GM23248 (cell line): ENCODE measurements around the gene FAM111A. TPM values are rescaled to one million over a fixed set of nuclear protein-coding genes. Genes with fewer than 3 reads are reported as not detected.
A peak's percentile ranks its signal among the peaks of the same experiment; 100 is the strongest.

ENCODE experiments used
- DNase-seq: peaks from one replicate; pipeline ENCODE4 v3.0.0-alpha.2; 2015
- H2AFZ ChIP-seq: fragments of 200-600 bp; sonication (generic); 2 replicates; pipeline ENCODE4 v1.6.1; 2016; ENCODE audit warnings: antibody characterized with exemption
- H3F3A ChIP-seq: fragments of 200-600 bp; sonication (generic); 2 replicates; pipeline ENCODE4 v1.6.1; 2016; ENCODE audit warnings: mild to moderate bottlenecking, antibody characterized with exemption, mixed run types; ENCODE audit not compliant: insufficient read depth
- H3K27ac ChIP-seq: fragments of 200-600 bp; sonication (generic); 2 replicates; pipeline ENCODE4 v1.5.1; 2016; ENCODE audit warnings: mild to moderate bottlenecking
- H3K27me3 ChIP-seq: fragments of 200-600 bp; sonication (generic); replicated peaks from 2 replicates; pipeline ENCODE4 v1.6.1; 2016; ENCODE audit warnings: mild to moderate bottlenecking; ENCODE audit not compliant: insufficient read depth
- H3K36me3 ChIP-seq: fragments of 200-600 bp; sonication (generic); 2 replicates; pipeline ENCODE4 v1.6.1; 2016; ENCODE audit warnings: low read depth, mild to moderate bottlenecking
- H3K4me1 ChIP-seq: fragments of 200-600 bp; sonication (generic); 2 replicates; pipeline ENCODE4 v1.6.1; 2016; ENCODE audit warnings: mild to moderate bottlenecking; ENCODE audit not compliant: insufficient read depth
- H3K4me2 ChIP-seq: fragments of 200-600 bp; sonication (generic); one replicate; pipeline ENCODE4 v1.6.1; 2016; ENCODE audit warnings: mild to moderate bottlenecking; ENCODE audit not compliant: unreplicated experiment
- H3K4me3 ChIP-seq: fragments of 200-600 bp; sonication (generic); 2 replicates; pipeline ENCODE4 v1.5.1; 2016; ENCODE audit warnings: mild to moderate bottlenecking
- H3K79me2 ChIP-seq: fragments of 200-600 bp; sonication (generic); 2 replicates; pipeline ENCODE4 v1.6.1; 2016; ENCODE audit warnings: mild to moderate bottlenecking; ENCODE audit not compliant: insufficient read depth
- H3K9ac ChIP-seq: fragments of 200-600 bp; sonication (generic); 2 replicates; pipeline ENCODE4 v1.6.1; 2016; ENCODE audit warnings: mild to moderate bottlenecking
- H3K9me2 ChIP-seq: fragments of 200-600 bp; sonication (generic); 2 replicates; pipeline ENCODE4 v1.6.1; 2016; ENCODE audit warnings: mixed run types, mild to moderate bottlenecking, moderate library complexity; ENCODE audit not compliant: insufficient read depth
- H3K9me3 ChIP-seq: fragments of 200-600 bp; sonication (generic); one replicate; pipeline ENCODE4 v1.6.1; 2017; ENCODE audit warnings: low read depth
- H4K20me1 ChIP-seq: fragments of 200-600 bp; sonication (generic); 2 replicates; pipeline ENCODE4 v1.6.0; 2016; ENCODE audit not compliant: insufficient read depth
- EZH2 ChIP-seq: fragments of 200-600 bp; sonication (generic); IDR thresholded peaks from 2 replicates; pipeline ENCODE4 v1.6.1; 2018; ENCODE audit warnings: antibody characterized with exemption, mild to moderate bottlenecking; ENCODE audit not compliant: insufficient read depth, poor library complexity, severe bottlenecking
- EZH2phosphoT487 ChIP-seq: fragments of 200-600 bp; sonication (generic); IDR thresholded peaks from 2 replicates; pipeline ENCODE4 v1.6.1; 2018; ENCODE audit warnings: antibody characterized with exemption, moderate library complexity, mild to moderate bottlenecking, low read depth; ENCODE audit not compliant: insufficient read depth
- WGBS, 2 experiments: methylation state at CpG; one replicate each; pipeline ENCODE4 v1.1.6; 2015 to 2017; ENCODE audit warnings: low lambda C conversion rate in 2 of 2, low coverage in 1 of 2; ENCODE audit errors: missing lambda C conversion rate in 2 of 2; 5-methylcytosine and 5-hydroxymethylcytosine counted together
- in situ Hi-C: fragments of 300-500 bp; cut with MboI; formaldehyde crosslinking; loops from 2 replicates; pipeline ENCODE4 v1.15.0; 2020
- polyA plus RNA-seq: library from polyadenylated mRNA; unstranded; fragments of >200 nt; fragmentation: Nextera tagmentation; extraction: Ambion mirVana; gene quantifications from 2 replicates; pipeline ENCODE4 v1.2.1, GENCODE V29; 2016
- total RNA-seq: library from RNA; depleted of rRNA; stranded (reverse); fragments of >200 nt; shearing (Covaris generic); gene quantifications from 2 replicates; pipeline ENCODE4 v1.2.3, GENCODE V29; 2014

FAM111A gene
- total and polyA plus RNA-seq, 2 experiments from 2014 or later: 31.6 to 32.3 TPM

DNA sequence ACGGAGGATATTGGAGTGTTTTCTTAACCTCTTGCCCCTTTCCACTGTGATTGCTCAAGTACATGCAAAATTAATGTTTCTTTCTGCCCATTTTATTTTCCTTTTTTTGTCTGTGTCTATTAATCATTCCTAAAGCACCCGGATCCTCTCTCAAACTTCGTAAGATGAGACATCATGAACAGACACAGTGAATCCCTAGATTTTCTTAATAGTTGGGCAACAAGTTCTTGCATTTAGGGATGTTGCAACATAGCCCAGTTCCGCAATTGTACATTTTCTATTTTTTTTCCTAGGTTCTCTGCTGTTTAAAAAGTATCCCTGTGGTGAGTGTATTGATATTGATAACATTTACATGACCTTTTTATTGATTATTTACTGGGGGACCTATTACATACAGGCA, 2.9 kb downstream of the FAM111A start:
- DNase-seq: peak; percentile 92
- 1% methylated on average over 4 of the region's 4 CpGs for WGBS, 2 experiments
- H3K27ac ChIP-seq: peak overlapping the region; percentile 90

DNA sequence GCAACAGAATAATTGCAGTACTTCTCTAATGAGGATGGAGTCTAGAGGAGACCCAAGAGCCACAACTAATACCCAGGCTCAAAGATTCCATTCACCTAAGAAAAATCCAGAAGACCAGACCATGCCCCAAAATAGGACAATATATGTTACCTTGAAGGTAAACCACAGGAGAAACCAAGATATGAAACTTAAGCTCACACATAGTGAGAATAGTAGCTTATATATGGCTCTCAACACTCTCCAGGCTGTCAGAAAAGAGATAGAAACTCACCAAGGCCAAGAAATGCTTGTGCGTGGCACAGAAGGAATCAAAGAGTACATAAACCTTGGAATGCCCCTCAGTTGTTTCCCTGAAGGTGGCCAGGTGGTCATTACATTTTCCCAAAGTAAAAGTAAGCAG, 9.1 kb downstream of the FAM111A start:
- in situ Hi-C loops: no loop called here
- peaks cover 19% of the 10 kb centered on the region for H3K36me3 ChIP-seq
- H4K20me1 ChIP-seq: no peaks in the 10 kb centered on the region
- no peaks in the 10 kb centered on the region for H3K9me2 ChIP-seq
- H3K4me3 ChIP-seq: no peak overlapping the region
- H3K4me2 ChIP-seq: no peak overlapping the region
- no peak overlapping the region for H3K27ac ChIP-seq
- no peak overlapping the region for H3K9ac ChIP-seq
- H3K27me3 ChIP-seq: no peaks in the 10 kb centered on the region
- H2AFZ ChIP-seq: no peak overlapping the region
- no peaks in the 10 kb centered on the region for H3K4me1 ChIP-seq
- no peak for DNase-seq
- H3F3A ChIP-seq: no peaks in the 10 kb centered on the region
- no peak for TF ChIP-seq EZH2
- no peak for TF ChIP-seq EZH2phosphoT487
- 96% methylated on average over 1 of the region's 1 CpG for WGBS, 2 experiments
- no peaks in the 10 kb centered on the region for H3K9me3 ChIP-seq
- peaks cover 5% of the 10 kb centered on the region for H3K79me2 ChIP-seq

More for the DNA sequence above, 2.9 kb downstream of the FAM111A start:
- peak overlapping the region; percentile 93 for H3K9ac ChIP-seq
- no peaks in the 10 kb centered on the region for H3K9me3 ChIP-seq
- H3K9me2 ChIP-seq: no peaks in the 10 kb centered on the region
- H3K27me3 ChIP-seq: no peaks in the 10 kb centered on the region
- H3F3A ChIP-seq: peaks cover 46% of the 10 kb centered on the region
- peak overlapping the region; percentile 99 for H3K4me2 ChIP-seq
- H3K36me3 ChIP-seq: peaks cover 8% of the 10 kb centered on the region; the same call in 1 of the 2 replicates
- H3K4me3 ChIP-seq: peak overlapping the region; percentile 99
- peak overlapping the region; percentile 96; the same call in 1 of the 2 replicates for H2AFZ ChIP-seq
- TF ChIP-seq EZH2phosphoT487: no peak
- no peak for TF ChIP-seq EZH2
- peaks cover 20% of the 10 kb centered on the region for H3K4me1 ChIP-seq
- H3K79me2 ChIP-seq: peaks cover 37% of the 10 kb centered on the region
- H4K20me1 ChIP-seq: no peaks in the 10 kb centered on the region
- in situ Hi-C loops: no loop called here

DNA sequence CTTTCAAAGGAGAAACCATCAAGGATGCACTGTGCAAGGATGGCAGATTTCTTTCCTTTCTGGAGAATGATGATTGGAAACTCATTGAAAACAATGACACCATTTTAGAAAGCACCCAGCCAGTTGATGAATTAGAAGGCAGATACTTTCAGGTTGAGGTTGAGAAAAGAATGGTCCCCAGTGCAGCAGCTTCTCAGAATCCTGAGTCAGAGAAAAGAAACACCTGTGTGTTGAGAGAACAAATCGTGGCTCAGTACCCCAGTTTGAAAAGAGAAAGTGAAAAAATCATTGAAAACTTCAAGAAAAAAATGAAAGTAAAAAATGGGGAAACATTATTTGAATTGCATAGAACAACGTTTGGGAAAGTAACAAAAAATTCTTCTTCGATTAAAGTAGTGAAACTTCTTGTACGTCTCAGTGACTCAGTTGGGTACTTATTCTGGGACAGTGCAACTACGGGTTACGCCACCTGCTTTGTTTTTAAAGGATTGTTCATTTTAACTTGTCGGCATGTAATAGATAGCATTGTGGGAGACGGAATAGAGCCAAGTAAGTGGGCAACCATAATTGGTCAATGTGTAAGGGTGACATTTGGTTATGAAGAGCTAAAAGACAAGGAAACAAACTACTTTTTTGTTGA, 9.8 kb downstream of the FAM111A start:
- H3K9ac ChIP-seq: no peak overlapping the region
- H3K27ac ChIP-seq: no peak overlapping the region
- no peak overlapping the region for H3K4me3 ChIP-seq
- 93 to 95% methylated on average over 8 of the region's 8 CpGs for WGBS, 2 experiments
- H4K20me1 ChIP-seq: no peaks in the 10 kb centered on the region
- H3K4me2 ChIP-seq: no peak overlapping the region
- TF ChIP-seq EZH2phosphoT487: no peak
- no peak for TF ChIP-seq EZH2
- H3K27me3 ChIP-seq: no peaks in the 10 kb centered on the region
- no peaks in the 10 kb centered on the region for H3F3A ChIP-seq
- no peak overlapping the region for H2AFZ ChIP-seq
- DNase-seq: no peak
- no peaks in the 10 kb centered on the region for H3K9me2 ChIP-seq
- in situ Hi-C loops: no loop called here
- no peaks in the 10 kb centered on the region; the same call in 1 of the 2 replicates for H3K79me2 ChIP-seq
- H3K36me3 ChIP-seq: peaks cover 19% of the 10 kb centered on the region
- H3K4me1 ChIP-seq: no peaks in the 10 kb centered on the region
- H3K9me3 ChIP-seq: no peaks in the 10 kb centered on the region

DNA sequence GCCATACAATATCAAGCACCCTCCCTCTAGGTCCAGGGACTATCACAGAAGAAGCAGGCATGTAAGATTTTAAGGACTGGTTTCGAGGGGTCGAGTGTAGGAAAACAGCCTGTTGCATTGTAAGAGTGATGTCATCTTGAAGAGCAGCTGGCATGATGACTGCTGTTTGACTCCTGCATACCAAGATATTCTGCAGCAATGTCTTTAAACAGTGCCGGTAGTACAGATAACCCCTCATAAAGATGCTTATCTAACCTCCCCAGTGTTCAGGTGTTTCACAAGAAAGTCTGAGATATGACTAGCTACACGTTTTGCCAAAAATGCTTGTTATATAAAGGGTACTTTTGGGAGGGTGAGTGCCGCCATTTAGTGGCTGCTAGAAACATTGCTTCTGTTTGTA, 12.0 kb downstream of the FAM111A start:
- peaks cover 10% of the 10 kb centered on the region; the same call in 1 of the 2 replicates for H3K36me3 ChIP-seq
- no peak overlapping the region for H3K4me3 ChIP-seq
- H3K9ac ChIP-seq: no peak overlapping the region
- no peaks in the 10 kb centered on the region for H3K79me2 ChIP-seq
- 72 to 73% methylated on average over 5 of the region's 5 CpGs for WGBS, 2 experiments
- H3F3A ChIP-seq: no peaks in the 10 kb centered on the region
- in situ Hi-C loops: no loop called here
- H3K9me2 ChIP-seq: no peaks in the 10 kb centered on the region
- no peak overlapping the region for H2AFZ ChIP-seq
- no peaks in the 10 kb centered on the region for H3K4me1 ChIP-seq
- no peak for DNase-seq
- no peaks in the 10 kb centered on the region for H3K27me3 ChIP-seq
- H3K27ac ChIP-seq: no peak overlapping the region
- no peaks in the 10 kb centered on the region for H4K20me1 ChIP-seq
- no peaks in the 10 kb centered on the region for H3K9me3 ChIP-seq
- TF ChIP-seq EZH2phosphoT487 (no peak), EZH2 (no peak)
- no peak overlapping the region for H3K4me2 ChIP-seq
